ENCODE results near the gene MCM3AP. TPM values are rescaled to one million over a fixed set of nuclear protein-coding genes. Genes with fewer than 3 reads are reported as not detected.

MCM3AP gene
- total RNA-seq, 1 donor from 2014 or later: 92.2 TPM

DNA sequence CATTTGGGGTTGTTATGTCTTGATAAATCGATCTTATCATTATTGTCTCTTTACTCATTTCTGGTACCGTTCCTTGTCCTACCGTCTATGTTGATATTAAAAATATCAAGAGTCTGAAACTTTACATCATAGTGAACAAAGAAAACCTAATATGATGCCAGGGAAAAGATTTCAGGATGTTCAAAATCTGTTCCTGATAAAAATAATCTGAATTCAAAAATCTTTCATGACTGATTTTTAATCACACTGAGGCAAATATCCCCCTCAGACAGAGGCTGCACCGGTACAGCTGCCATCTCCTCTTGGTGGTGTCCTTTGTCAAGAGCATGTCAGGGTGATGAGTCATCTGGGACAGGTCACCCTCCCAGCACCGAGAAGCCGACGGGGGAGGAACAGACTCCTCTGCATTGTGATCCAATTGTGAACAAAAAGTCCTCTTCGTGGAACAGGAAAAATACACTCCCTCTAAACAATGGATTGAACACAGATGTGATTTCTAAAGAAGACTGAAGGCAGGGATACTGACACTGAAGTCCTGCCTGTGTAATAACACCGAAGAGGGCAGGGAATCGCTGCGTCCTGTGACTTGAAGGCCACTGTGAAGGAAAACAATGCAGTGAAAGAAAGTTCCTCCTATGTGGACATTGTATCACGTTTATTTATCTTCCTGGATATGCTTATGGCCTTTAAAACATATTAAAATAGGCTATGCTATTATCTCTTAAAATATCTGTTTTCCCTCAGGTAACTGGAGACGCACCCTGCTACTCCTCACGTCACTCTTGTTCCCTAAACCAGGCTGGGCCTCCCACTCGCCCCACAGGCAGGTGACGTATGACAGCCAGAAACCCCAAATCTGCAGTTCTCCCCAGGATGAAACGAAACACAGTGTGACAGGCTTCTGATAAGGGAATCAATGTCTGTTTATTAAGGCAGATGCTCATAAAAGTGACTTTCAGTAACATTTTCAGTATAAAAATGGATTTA lies 96.9 kb downstream of the MCM3AP start:
- TF ChIP-seq, protein P1, sequence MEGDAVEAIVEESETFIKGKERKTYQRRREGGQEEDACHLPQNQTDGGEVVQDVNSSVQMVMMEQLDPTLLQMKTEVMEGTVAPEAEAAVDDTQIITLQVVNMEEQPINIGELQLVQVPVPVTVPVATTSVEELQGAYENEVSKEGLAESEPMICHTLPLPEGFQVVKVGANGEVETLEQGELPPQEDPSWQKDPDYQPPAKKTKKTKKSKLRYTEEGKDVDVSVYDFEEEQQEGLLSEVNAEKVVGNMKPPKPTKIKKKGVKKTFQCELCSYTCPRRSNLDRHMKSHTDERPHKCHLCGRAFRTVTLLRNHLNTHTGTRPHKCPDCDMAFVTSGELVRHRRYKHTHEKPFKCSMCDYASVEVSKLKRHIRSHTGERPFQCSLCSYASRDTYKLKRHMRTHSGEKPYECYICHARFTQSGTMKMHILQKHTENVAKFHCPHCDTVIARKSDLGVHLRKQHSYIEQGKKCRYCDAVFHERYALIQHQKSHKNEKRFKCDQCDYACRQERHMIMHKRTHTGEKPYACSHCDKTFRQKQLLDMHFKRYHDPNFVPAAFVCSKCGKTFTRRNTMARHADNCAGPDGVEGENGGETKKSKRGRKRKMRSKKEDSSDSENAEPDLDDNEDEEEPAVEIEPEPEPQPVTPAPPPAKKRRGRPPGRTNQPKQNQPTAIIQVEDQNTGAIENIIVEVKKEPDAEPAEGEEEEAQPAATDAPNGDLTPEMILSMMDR (IDR thresholded peaks at IDR 0.05): no peak
- Histone ChIP-seq H3K9me3 (no peaks in the 10 kb centered on the region), H3K4me3 (no peak overlapping the region), H3K27me3 (no peaks in the 10 kb centered on the region), H3K27ac (peak overlapping the region; percentile 73), H3K4me1 (peaks cover 3% of the 10 kb centered on the region), H3K36me3 (peaks cover 28% of the 10 kb centered on the region)
- DNase-seq: peak; percentile 58
- intact Hi-C loops (cut with DNase I): no loop called here
- peak; percentile 38 for ATAC-seq

DNA sequence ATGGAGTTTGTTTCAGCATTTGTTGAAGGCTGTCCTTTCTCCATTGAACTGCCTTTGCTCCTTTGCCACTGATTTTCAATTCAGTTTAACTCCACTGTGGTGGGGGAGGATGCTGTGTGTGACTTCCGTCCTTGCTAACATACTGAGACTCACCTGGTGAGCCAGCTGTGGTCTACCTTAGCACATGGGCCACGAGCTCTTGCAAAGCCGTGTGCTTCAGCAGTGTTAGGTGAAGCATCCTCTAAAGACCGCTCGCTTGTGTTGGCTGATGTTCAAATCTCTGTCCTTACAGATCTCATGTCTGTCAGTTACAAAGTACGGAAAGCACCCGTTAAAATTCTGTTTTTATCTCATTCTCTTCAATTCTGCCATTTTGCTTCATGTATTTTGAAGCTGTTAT lies 97.6 kb downstream of the MCM3AP start:
- no peak overlapping the region for H3K4me3 ChIP-seq
- H3K36me3 ChIP-seq: peaks cover 27% of the 10 kb centered on the region
- no peak overlapping the region for H3K27ac ChIP-seq
- TF ChIP-seq, protein P1 (IDR thresholded peaks at IDR 0.05): no peak
- intact Hi-C loops (cut with DNase I): no loop called here
- DNase-seq: no peak
- no peaks in the 10 kb centered on the region for H3K9me3 ChIP-seq
- H3K4me1 ChIP-seq: peaks cover 3% of the 10 kb centered on the region
- ATAC-seq: no peak
- H3K27me3 ChIP-seq: no peaks in the 10 kb centered on the region

DNA sequence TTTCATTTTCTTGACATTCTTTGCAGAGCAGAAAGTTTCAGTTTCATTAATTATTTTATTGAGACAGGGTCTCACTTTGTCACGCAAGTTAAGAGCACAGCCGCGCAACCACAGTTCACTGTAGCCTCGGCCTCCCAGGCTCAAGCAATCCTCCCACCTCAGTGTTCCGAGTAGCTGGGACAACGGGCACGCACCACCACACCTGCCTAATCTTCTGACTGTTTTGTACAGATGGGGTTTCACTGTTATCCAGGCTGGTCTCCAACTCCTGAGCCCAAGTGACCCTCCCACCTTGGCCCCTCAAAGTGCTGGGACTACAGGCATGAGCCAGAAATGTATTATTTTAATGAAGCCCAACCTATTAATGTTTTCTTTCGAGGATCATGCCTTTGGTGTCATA lies 98.2 kb downstream of the MCM3AP start:
- Histone ChIP-seq H3K4me1 (peaks cover 3% of the 10 kb centered on the region), H3K36me3 (peaks cover 22% of the 10 kb centered on the region), H3K9me3 (no peaks in the 10 kb centered on the region), H3K27me3 (no peaks in the 10 kb centered on the region), H3K27ac (no peak overlapping the region), H3K4me3 (no peak overlapping the region)
- TF ChIP-seq, protein P1 (IDR thresholded peaks at IDR 0.05): no peak
- DNase-seq: peak; percentile 37
- intact Hi-C loops (cut with DNase I): no loop called here
- no peak for ATAC-seq

DNA sequence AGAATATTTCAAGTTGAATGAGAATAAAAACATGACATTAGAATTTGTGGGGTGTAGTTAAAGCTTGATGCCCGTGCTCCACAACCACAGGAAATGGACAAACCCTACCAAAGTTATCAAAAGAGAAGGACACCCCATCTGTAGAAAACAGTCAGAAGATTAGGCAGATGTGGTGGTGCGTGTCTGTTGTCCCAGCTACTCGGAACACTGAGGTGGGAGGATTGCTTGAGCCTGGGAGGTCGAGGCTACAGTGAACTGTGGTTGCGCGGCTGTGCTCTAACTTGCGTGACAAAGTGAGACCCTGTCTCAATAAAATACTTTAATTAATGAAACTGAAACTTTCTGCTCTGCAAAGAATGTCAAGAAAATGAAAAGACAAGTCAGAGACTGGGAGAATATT lies 99.7 kb downstream of the MCM3AP start:
- H3K27me3 ChIP-seq: no peaks in the 10 kb centered on the region
- H3K4me3 ChIP-seq: no peak overlapping the region
- peaks cover 7% of the 10 kb centered on the region for H3K36me3 ChIP-seq
- intact Hi-C loops (cut with DNase I): no loop called here
- no peaks in the 10 kb centered on the region for H3K9me3 ChIP-seq
- no peak for DNase-seq
- H3K27ac ChIP-seq: no peak overlapping the region
- H3K4me1 ChIP-seq: peaks cover 3% of the 10 kb centered on the region
- TF ChIP-seq, protein P1 (IDR thresholded peaks at IDR 0.05): no peak
- ATAC-seq: no peak

Other genes with a start within 250 kb of the MCM3AP start
- 269 TPM for gene COL6A2, start 187.5 kb downstream of the MCM3AP start, total RNA-seq
- 0.46 TPM for gene FTCD, start 130.0 kb downstream of the MCM3AP start, total RNA-seq
- gene SPATC1L, start 101.2 kb downstream of the MCM3AP start, total RNA-seq: 4.7 TPM
- gene LSS, start 56.8 kb downstream of the MCM3AP start, total RNA-seq: 108 TPM
- gene YBEY, start 731 bp upstream of the MCM3AP start, total RNA-seq: 14.0 TPM
- 2.3 TPM for gene C21orf58, start 38.3 kb upstream of the MCM3AP start, total RNA-seq
- 29.3 TPM for gene PCNT, start 38.5 kb upstream of the MCM3AP start, total RNA-seq
- 35.6 TPM for gene DIP2A, start 173.3 kb upstream of the MCM3AP start, total RNA-seq

Measured in upper lobe of right lung (tissue), 1 donor.